ENCODE measurements around the gene CACFD1.

CACFD1 gene

DNA sequence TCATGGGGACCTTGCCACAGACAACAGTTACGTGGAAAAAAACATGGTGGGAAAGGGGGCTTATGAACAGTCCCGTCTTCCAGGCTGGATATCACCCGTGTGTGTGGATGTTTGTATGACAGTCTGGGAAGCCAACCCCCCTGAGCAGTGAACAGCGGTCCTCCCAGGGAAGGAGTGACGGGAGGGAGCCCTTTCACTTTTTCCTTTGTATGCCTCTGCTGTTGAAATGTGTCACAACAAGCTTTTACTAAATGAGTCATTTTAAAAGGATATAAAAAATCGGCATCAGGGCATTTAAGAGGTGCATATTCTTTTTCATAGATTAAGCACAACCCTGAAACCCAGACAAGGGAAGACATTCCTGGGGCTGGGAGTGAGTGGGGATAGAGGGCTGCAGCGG is 59.9 kb downstream of the CACFD1 start:
- TF ChIP-seq, protein P1, sequence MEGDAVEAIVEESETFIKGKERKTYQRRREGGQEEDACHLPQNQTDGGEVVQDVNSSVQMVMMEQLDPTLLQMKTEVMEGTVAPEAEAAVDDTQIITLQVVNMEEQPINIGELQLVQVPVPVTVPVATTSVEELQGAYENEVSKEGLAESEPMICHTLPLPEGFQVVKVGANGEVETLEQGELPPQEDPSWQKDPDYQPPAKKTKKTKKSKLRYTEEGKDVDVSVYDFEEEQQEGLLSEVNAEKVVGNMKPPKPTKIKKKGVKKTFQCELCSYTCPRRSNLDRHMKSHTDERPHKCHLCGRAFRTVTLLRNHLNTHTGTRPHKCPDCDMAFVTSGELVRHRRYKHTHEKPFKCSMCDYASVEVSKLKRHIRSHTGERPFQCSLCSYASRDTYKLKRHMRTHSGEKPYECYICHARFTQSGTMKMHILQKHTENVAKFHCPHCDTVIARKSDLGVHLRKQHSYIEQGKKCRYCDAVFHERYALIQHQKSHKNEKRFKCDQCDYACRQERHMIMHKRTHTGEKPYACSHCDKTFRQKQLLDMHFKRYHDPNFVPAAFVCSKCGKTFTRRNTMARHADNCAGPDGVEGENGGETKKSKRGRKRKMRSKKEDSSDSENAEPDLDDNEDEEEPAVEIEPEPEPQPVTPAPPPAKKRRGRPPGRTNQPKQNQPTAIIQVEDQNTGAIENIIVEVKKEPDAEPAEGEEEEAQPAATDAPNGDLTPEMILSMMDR (IDR thresholded peaks at IDR 0.05; ENCODE audit: extremely low read depth, insufficient read depth, missing control alignments) = no peak
- DNase-seq (ENCODE audit: low spot score) = no peak
- in situ Hi-C loops (cut with MboI; ENCODE audit: low pct_unique_long_range_greater_than_20kb, low sequenced_read_pairs, unreplicated experiment) = no loop called here

- in situ Hi-C loops (cut with MboI; ENCODE audit: low pct_unique_long_range_greater_than_20kb, low sequenced_read_pairs, unreplicated experiment) = no loop called here
- DNase-seq (ENCODE audit: low spot score) = no peak
- TF ChIP-seq, protein P1 (IDR thresholded peaks at IDR 0.05; ENCODE audit: extremely low read depth, insufficient read depth, missing control alignments) = no peak
Observed at GRCh38 chr9:133520121-133520835, 60.5 kb downstream of the CACFD1 start.
